Endothelial cell (in vitro differentiated cells): Measurements from ENCODE around the gene ANKRD65. TPM values are rescaled to one million over a fixed set of nuclear protein-coding genes. Genes with fewer than 3 reads are reported as not detected.

Experiments
- DNase-seq: peaks from one replicate; pipeline ENCODE4 v3.0.0; 2021; ENCODE audit warnings: low spot score
- H3K27ac Mint-ChIP-seq: one replicate; pipeline ENCODE4 v1.8.0; 2021; ENCODE audit warnings: mixed read lengths, inconsistent platforms; ENCODE audit not compliant: unreplicated experiment
- H3K27me3 Mint-ChIP-seq: one replicate; pipeline ENCODE4 v1.8.0; 2021; ENCODE audit warnings: mild to moderate bottlenecking, moderate library complexity, mixed read lengths, inconsistent platforms; ENCODE audit not compliant: unreplicated experiment
- H3K36me3 Mint-ChIP-seq: one replicate; pipeline ENCODE4 v1.8.0; 2021; ENCODE audit warnings: mild to moderate bottlenecking, low read depth, mixed read lengths, inconsistent platforms; ENCODE audit not compliant: unreplicated experiment
- H3K4me1 Mint-ChIP-seq: one replicate; pipeline ENCODE4 v1.8.0; 2021; ENCODE audit warnings: mild to moderate bottlenecking, mixed read lengths, inconsistent platforms; ENCODE audit not compliant: unreplicated experiment
- H3K4me3 Mint-ChIP-seq: one replicate; pipeline ENCODE4 v1.8.0; 2021; ENCODE audit warnings: mild to moderate bottlenecking, mixed read lengths, inconsistent platforms; ENCODE audit not compliant: unreplicated experiment
- H3K9me3 Mint-ChIP-seq: one replicate; pipeline ENCODE4 v1.8.0; 2021; ENCODE audit warnings: mixed read lengths, inconsistent platforms; ENCODE audit not compliant: unreplicated experiment
- total RNA-seq: library from RNA; stranded (reverse); fragmentation: NEBNext Ultra II Directional; extraction: Animal tissue kit (Norgen Biotek cat#: 25700); gene quantifications from one replicate; pipeline ENCODE4 v1.2.1, GENCODE V29; 2021; ENCODE audit not compliant: unreplicated experiment
- TF ChIP-seq, protein P1 (sequence below): fragments of 200-600 bp; sonication (generic); IDR thresholded peaks from one replicate; pipeline ENCODE4 v1.5.0; 2021; ENCODE audit warnings: antibody characterized with exemption; ENCODE audit not compliant: unreplicated experiment

The ANKRD65 gene
- total RNA-seq, 1 donor from 2014 or later = 0.31 TPM

GRCh38 chr1:1438531-1439381 is 17.7 kb upstream of the ANKRD65 start:
- TF ChIP-seq, protein P1, sequence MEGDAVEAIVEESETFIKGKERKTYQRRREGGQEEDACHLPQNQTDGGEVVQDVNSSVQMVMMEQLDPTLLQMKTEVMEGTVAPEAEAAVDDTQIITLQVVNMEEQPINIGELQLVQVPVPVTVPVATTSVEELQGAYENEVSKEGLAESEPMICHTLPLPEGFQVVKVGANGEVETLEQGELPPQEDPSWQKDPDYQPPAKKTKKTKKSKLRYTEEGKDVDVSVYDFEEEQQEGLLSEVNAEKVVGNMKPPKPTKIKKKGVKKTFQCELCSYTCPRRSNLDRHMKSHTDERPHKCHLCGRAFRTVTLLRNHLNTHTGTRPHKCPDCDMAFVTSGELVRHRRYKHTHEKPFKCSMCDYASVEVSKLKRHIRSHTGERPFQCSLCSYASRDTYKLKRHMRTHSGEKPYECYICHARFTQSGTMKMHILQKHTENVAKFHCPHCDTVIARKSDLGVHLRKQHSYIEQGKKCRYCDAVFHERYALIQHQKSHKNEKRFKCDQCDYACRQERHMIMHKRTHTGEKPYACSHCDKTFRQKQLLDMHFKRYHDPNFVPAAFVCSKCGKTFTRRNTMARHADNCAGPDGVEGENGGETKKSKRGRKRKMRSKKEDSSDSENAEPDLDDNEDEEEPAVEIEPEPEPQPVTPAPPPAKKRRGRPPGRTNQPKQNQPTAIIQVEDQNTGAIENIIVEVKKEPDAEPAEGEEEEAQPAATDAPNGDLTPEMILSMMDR = no peak
- Mint-ChIP-seq H3K4me1 (peaks cover 4% of the 10 kb centered on the region), H3K27ac (no peak overlapping the region), H3K9me3 (no peaks in the 10 kb centered on the region), H3K36me3 (peaks cover 4% of the 10 kb centered on the region), H3K4me3 (no peak overlapping the region), H3K27me3 (peaks cover 2% of the 10 kb centered on the region)
- no peak for DNase-seq

GRCh38 chr1:1437904-1438376 is 16.9 kb upstream of the ANKRD65 start:
- TF ChIP-seq, protein P1 = no peak
- Mint-ChIP-seq H3K36me3 (peaks cover 4% of the 10 kb centered on the region), H3K27me3 (peaks cover 2% of the 10 kb centered on the region), H3K9me3 (no peaks in the 10 kb centered on the region), H3K27ac (no peak overlapping the region), H3K4me3 (no peak overlapping the region), H3K4me1 (peaks cover 6% of the 10 kb centered on the region)
- no peak for DNase-seq

DNA sequence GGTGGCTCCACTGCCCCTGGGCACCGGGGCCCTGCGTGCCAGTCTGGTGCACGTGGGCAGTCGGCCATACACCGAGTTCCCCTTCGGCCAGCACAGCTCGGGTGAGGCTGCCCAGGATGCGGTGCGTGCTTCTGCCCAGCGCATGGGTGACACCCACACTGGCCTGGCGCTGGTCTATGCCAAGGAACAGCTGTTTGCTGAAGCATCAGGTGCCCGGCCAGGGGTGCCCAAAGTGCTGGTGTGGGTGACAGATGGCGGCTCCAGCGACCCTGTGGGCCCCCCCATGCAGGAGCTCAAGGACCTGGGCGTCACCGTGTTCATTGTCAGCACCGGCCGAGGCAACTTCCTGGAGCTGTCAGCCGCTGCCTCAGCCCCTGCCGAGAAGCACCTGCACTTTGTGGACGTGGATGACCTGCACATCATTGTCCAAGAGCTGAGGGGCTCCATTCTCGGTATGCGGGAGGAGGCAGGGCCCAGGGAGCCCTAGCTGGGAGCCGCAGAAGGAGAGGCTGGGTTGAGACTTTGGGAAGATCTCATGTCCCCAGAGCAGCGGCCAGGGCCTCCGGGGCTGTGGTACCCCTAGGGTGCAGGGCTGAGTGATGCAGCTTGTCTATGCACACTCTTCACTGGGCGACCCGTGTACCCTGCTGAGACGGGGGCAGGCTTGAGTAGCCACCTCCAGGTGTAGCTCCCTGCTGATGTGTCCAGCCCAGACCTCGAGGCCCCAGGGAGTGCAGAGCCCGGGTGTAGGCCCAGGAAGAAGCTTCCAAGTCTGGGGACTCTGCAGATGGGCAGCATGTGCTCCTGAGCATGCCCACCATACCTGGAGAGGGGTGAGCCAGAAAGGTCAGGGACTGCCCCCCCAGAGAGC is 16.2 kb upstream of the ANKRD65 start:
- H3K9me3 Mint-ChIP-seq = no peaks in the 10 kb centered on the region
- H3K4me3 Mint-ChIP-seq = no peak overlapping the region
- peaks cover 4% of the 10 kb centered on the region for H3K36me3 Mint-ChIP-seq
- TF ChIP-seq, protein P1 = no peak
- H3K27me3 Mint-ChIP-seq = peaks cover 2% of the 10 kb centered on the region
- H3K27ac Mint-ChIP-seq = no peak overlapping the region
- peaks cover 11% of the 10 kb centered on the region for H3K4me1 Mint-ChIP-seq
- DNase-seq = no peak

GRCh38 chr1:1436630-1437032 is 15.6 kb upstream of the ANKRD65 start:
- Mint-ChIP-seq H3K27ac (no peak overlapping the region), H3K27me3 (peaks cover 2% of the 10 kb centered on the region), H3K36me3 (peaks cover 4% of the 10 kb centered on the region), H3K4me3 (no peak overlapping the region), H3K9me3 (no peaks in the 10 kb centered on the region), H3K4me1 (peaks cover 11% of the 10 kb centered on the region)
- no peak for DNase-seq
- TF ChIP-seq, protein P1 = no peak
